GM19099 (cell line): ENCODE measurements around the gene RAB31.

Experiments used
- POLR2A ChIP-seq: IDR thresholded peaks from 3 replicates; pipeline ENCODE4 v1.6.1; 2011; ENCODE audit warnings: low read depth; ENCODE audit not compliant: insufficient read length; ENCODE audit errors: extremely low read depth

The RAB31 gene

GRCh38 chr18:9802175-9803062 is 94.3 kb downstream of the RAB31 start:
- TF ChIP-seq POLR2A, result no peak

GRCh38 chr18:9803063-9803697 is 95.1 kb downstream of the RAB31 start:
- TF ChIP-seq POLR2A, result no peak

- no peak for TF ChIP-seq POLR2A
Observed at GRCh38 chr18:9803698-9804516, 95.8 kb downstream of the RAB31 start.

GRCh38 chr18:9804517-9805104 is 96.5 kb downstream of the RAB31 start:
- no peak for TF ChIP-seq POLR2A

GRCh38 chr18:9806905-9807304 is 98.8 kb downstream of the RAB31 start:
- TF ChIP-seq POLR2A, result no peak

- TF ChIP-seq POLR2A, result no peak
Observed at GRCh38 chr18:9808295-9809241, 100.5 kb downstream of the RAB31 start.

- TF ChIP-seq POLR2A, result no peak
Observed at GRCh38 chr18:9809697-9810096, 101.6 kb downstream of the RAB31 start.

- TF ChIP-seq POLR2A, result no peak
Observed at GRCh38 chr18:9810299-9810698, 102.2 kb downstream of the RAB31 start.

- TF ChIP-seq POLR2A, result no peak
Observed at GRCh38 chr18:9810994-9811705, 103.0 kb downstream of the RAB31 start.

- no peak for TF ChIP-seq POLR2A
Observed at GRCh38 chr18:9811978-9812377, 103.9 kb downstream of the RAB31 start.

- TF ChIP-seq POLR2A, result no peak
Observed at GRCh38 chr18:9814431-9814830, 106.3 kb downstream of the RAB31 start.

GRCh38 chr18:9817286-9817685 is 109.2 kb downstream of the RAB31 start:
- no peak for TF ChIP-seq POLR2A

GRCh38 chr18:9817725-9818422 is 109.8 kb downstream of the RAB31 start:
- no peak for TF ChIP-seq POLR2A

GRCh38 chr18:9818423-9818734 is 110.3 kb downstream of the RAB31 start:
- TF ChIP-seq POLR2A, result no peak

GRCh38 chr18:9820127-9820526 is 112.0 kb downstream of the RAB31 start:
- no peak for TF ChIP-seq POLR2A
